Embryonic facial prominence (tissue), 1 donor: ENCODE data around the gene IMMP1L.

Experiments used
- DNase-seq: peaks from one replicate; pipeline ENCODE4 v3.0.0-alpha.2; 2016; ENCODE audit errors: extremely low spot score

The IMMP1L gene

DNA sequence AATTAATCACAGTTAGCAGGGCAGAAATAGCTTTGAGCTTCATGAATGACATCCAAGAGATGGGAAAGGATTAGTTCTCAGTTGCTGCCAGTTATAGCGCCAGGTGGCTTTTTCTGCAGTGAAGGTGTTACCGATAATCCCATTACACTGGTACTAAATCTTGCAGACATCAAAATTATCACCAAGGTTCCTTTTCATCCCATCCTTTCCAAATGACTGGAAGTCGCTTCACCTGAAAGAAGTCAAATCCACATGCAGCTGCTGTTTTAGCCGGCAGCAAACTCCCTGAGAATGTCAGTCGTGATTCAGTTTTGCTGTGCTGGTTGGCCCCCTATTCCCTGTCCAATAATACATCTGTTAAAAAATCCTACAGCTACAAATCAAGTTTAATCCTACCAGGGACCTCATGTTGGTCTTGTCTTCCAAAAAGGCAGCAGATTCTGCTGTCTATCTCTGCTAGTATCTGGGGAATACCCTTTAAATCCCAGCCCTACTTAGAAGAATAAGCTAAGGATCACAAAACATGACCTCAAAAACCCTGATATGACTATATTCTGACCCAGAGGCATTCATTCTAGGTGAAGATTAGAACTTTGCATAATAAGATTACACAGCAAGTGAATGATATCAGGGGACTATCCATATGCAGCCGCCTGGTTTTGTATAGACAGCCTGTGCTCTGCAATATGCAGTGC, 31.7 kb downstream of the IMMP1L start:
- DNase-seq = no peak

GRCh38 chr11:31474083-31474482, 35.3 kb downstream of the IMMP1L start:
- DNase-seq = no peak

- no peak for DNase-seq
Measured at GRCh38 chr11:31464436-31464835, 45.0 kb downstream of the IMMP1L start.

DNA sequence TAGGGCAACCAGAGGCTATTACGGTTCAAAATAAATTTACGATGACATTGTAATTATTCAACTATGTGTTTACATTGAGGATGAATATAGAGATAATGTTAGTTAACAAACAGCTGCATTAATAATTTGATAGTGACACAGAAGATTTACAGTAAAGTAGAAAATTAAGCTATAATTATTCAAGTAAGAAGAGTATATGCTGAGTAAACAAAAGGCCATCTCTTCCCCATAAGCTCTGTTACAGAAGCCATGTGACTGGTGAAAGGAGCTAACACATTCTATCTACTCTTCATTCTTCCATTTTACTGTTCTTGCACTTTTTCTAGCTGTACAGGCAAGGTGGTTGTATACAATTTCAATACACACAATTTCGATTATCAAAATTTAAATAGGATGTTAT, 54.2 kb downstream of the IMMP1L start:
- no peak for DNase-seq

GRCh38 chr11:31450841-31451240, 58.6 kb downstream of the IMMP1L start:
- DNase-seq = no peak

GRCh38 chr11:31449040-31449439, 60.4 kb downstream of the IMMP1L start:
- no peak for DNase-seq

GRCh38 chr11:31445621-31446020, 63.8 kb downstream of the IMMP1L start:
- no peak for DNase-seq

GRCh38 chr11:31443802-31444201, 65.6 kb downstream of the IMMP1L start:
- no peak for DNase-seq

- DNase-seq = no peak
Measured at GRCh38 chr11:31442086-31442485, 67.3 kb downstream of the IMMP1L start.

GRCh38 chr11:31441296-31441695, 68.1 kb downstream of the IMMP1L start:
- no peak for DNase-seq

DNA sequence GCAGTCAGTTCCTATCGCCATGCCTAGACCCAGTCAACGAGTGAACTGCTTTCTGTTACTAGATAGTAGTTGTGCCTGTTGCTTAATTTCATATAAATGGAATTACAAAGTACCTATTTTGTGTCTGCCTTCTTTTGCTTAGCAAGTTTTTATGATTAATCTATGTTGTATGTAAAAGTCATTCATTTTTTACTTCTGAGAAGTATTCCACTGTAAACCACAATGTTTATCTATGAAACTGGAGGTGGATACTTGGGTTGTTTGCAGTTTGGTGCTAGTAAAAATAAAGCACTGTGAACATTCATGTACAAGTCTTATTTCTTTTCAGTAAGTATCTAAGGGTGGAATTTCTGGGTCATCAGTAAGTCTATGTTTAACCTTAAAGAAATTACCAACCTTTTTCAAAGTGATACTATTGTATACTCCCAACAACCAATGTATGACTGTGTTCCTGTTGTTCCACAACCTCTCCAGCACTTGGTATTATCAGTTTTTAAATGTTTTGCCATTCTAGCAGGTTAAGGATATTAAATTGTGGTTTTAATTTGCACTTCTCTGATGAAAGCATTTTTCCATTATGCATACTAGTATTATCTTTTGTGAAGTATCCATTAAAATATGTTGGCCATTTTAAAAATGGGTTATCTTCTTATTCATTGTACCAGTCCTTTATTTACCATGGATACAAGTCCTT, 71.5 kb downstream of the IMMP1L start:
- DNase-seq = no peak

- DNase-seq = no peak
Measured at GRCh38 chr11:31433851-31434250, 75.6 kb downstream of the IMMP1L start.

GRCh38 chr11:31424652-31425051, 84.8 kb downstream of the IMMP1L start:
- no peak for DNase-seq

GRCh38 chr11:31422703-31423102, 86.7 kb downstream of the IMMP1L start:
- no peak for DNase-seq

GRCh38 chr11:31421820-31422219, 87.6 kb downstream of the IMMP1L start:
- no peak for DNase-seq

- no peak for DNase-seq
Measured at GRCh38 chr11:31419669-31420068, 89.8 kb downstream of the IMMP1L start.

DNA sequence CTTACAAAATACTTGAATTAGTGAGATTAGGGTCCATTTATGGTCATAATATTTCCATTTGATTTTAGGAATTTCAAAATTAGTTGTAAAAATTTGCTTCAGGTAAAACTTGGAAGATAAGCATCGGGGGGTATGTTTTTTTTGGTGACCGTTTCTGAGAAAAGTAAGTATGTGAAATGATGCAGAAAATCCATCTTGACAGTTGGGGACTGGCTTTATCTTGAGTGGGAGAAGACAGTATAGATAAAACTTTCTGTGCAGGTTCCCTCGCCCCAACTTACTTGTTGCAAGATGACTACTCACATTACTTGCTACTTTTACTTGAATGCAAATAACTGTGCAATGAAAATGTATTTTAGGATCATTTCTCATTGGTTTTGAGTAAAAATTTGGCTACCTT, 90.3 kb downstream of the IMMP1L start:
- no peak for DNase-seq

DNA sequence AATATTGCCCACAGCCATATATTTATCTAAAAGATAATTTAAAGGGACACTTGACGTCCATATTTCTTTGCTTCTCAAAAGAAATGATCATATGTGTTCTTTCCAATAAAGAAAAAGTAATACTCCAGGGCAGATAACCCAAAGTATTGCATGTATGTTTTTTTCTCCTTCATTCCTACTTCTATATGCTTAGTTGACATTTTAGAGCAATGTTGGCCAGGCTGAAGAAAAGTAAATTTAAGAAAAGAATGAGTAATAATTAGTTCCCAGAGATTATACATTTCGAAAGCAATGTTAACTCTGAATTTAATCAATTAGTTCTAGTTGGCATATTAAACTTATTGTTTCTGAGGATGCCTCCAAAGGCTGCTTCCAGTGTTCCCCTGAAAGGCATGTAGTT, 91.6 kb downstream of the IMMP1L start:
- DNase-seq = no peak

DNA sequence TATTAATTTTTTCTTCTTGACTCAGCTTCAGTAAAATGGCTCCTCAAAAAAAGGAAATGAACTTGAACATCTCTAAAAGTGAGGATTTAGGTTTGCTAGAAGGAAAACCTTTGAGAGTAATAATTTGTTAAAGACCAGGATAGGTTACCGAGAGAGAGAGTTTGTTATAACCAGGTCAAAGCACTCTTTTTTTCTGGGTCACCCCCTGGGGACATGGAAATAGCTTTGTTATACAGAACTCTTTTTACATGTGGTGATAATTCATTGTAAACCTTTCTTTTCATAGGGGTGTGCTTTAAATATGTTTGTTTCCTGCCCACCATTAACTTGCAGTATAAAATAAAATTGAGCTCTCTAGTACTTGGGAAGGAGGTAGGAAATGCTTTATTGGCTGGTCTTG, 92.1 kb downstream of the IMMP1L start:
- DNase-seq = no peak

- no peak for DNase-seq
Measured at GRCh38 chr11:31415435-31415834, 94.0 kb downstream of the IMMP1L start.

- no peak for DNase-seq
Measured at GRCh38 chr11:31414338-31414737, 95.1 kb downstream of the IMMP1L start.

DNA sequence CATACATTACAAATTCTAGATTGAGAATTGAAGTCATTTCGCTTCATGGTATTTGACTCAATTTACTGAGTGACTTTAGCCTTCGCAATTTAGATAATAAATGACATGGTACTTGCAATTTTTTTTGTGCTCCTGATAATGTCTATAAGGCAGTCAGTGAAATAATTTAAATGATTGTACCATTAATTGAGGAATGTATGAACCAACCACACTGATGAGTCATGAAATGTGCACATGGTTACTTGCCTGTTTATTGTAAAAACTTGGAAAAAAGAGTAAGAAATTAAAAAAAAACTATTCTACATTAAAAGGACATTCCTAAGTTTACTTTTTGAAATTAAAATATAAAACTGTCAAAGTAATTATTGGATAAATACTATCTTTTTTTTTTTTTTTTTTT, 96.5 kb downstream of the IMMP1L start:
- DNase-seq = no peak

GRCh38 chr11:31408201-31408600, 101.2 kb downstream of the IMMP1L start:
- no peak for DNase-seq

DNA sequence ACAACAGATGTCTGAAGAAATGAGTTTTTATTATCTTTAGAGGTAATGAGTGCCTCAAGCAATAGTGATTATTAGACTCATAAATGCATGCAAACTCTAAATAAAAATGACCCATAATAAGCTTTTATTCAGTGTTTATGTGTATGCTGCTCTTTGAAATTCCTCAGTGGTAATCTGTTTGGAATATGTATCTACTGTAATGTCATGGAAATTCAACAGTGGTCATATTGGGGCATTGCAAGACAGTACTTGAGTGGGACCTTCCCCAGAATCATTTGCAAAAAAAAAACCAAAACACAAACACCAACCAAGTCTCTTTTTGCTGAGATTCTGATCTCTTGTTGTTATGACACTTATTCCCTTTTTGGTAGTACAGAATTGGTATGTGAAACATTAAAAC, 104.8 kb downstream of the IMMP1L start:
- no peak for DNase-seq
